GM12892 (cell line): ENCODE results near the gene ST6GAL1. TPM values are rescaled to one million over a fixed set of nuclear protein-coding genes. Genes with fewer than 3 reads are reported as not detected.
"Not testable (repeated sequence)": the region's sequence is repeated elsewhere in the genome, so short reads cannot be mapped to it uniquely, and the experiment has no call there.

Source experiments
- DNase-seq: peaks from one replicate; pipeline ENCODE4 v3.0.0; 2011; ENCODE audit not compliant: insufficient read length
- FAIRE-seq: peaks from 2 replicates; lab custom pipeline; 2011; peaks lifted over from hg19 to GRCh38; lab: Jason Lieb, UNC
- POLR2A ChIP-seq: IDR thresholded peaks from 2 replicates; pipeline ENCODE4 v1.6.1; 2011; ENCODE audit warnings: low read depth, low read length, control low read depth
- POLR2AphosphoS5 ChIP-seq: IDR thresholded peaks from 2 replicates; pipeline ENCODE4 v1.6.1; 2011; ENCODE audit warnings: low read depth, low read length, control low read depth
- TAF1 ChIP-seq: IDR thresholded peaks from 2 replicates; pipeline ENCODE4 v1.6.1; 2011; ENCODE audit warnings: low read depth, mild to moderate bottlenecking, control low read depth, low read length, borderline replicate concordance
- polyA plus RNA-seq: library from polyadenylated mRNA; unstranded; fragments of >200 nt; gene quantifications from one replicate; pipeline ENCODE4 v1.2.1, GENCODE V29; 2012; ENCODE audit warnings: missing spikeins, inconsistent platforms; ENCODE audit not compliant: missing spikeins

Gene ST6GAL1, protein sequence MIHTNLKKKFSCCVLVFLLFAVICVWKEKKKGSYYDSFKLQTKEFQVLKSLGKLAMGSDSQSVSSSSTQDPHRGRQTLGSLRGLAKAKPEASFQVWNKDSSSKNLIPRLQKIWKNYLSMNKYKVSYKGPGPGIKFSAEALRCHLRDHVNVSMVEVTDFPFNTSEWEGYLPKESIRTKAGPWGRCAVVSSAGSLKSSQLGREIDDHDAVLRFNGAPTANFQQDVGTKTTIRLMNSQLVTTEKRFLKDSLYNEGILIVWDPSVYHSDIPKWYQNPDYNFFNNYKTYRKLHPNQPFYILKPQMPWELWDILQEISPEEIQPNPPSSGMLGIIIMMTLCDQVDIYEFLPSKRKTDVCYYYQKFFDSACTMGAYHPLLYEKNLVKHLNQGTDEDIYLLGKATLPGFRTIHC
- 127 TPM for polyA plus RNA-seq

DNA sequence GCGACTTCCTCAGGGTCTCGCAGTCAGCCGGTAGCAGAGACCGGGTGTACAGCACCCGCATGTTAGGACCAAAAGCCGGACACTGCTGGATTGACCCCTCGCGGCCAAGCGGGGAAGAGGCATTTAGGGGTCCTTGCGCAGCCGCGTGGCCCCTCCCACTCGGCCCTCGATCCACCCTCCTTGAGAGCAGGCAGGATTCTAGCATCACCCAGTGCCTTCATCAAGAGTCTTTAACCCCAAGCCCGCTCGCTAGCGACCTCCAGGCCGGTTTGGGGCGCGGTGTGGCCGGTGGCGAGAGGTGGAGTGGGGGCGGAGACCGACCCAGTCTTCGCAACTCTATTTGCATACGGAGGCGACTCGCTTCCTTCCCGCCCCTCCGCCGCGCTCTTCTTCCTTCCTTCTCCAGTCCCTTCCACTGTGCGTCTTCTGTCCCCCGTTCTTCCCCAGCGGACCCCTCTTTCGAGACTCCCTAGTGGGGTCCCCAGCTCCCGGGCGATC, at the start of gene ST6GAL1:
ST6GAL1 (plus strand) TSS at position 384 of the 498 bp plus-strand sequence. CDS start 112,178 bp downstream, outside the sequence.
- FAIRE-seq: peak; percentile 87
- TF ChIP-seq TAF1: peak; percentile 39; the same call in 1 of the 2 replicates
- TF ChIP-seq POLR2AphosphoS5: no peak; the same call in 1 of the 2 replicates
- peak; percentile 78; the same call in 1 of the 2 replicates for TF ChIP-seq POLR2A
- peak; percentile 70 for DNase-seq

DNA sequence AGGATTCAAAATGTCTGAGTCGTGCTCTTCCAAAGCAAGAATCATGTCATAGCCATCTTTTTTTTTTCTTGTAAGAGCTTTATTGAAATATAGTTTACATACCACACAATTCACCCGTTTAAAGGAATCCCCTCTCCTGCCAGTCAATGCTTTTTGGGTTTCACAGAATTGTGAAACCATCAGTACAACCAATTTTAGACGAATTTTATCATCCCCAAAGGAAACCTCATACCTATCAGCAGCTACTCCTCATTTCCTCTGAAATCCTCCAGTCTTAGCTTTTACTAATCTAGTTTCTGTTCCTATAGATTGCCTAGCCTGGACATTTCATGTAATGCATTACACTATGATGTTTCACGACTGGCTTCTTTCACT, 48.2 kb upstream of the ST6GAL1 start:
- no peak for FAIRE-seq

DNA sequence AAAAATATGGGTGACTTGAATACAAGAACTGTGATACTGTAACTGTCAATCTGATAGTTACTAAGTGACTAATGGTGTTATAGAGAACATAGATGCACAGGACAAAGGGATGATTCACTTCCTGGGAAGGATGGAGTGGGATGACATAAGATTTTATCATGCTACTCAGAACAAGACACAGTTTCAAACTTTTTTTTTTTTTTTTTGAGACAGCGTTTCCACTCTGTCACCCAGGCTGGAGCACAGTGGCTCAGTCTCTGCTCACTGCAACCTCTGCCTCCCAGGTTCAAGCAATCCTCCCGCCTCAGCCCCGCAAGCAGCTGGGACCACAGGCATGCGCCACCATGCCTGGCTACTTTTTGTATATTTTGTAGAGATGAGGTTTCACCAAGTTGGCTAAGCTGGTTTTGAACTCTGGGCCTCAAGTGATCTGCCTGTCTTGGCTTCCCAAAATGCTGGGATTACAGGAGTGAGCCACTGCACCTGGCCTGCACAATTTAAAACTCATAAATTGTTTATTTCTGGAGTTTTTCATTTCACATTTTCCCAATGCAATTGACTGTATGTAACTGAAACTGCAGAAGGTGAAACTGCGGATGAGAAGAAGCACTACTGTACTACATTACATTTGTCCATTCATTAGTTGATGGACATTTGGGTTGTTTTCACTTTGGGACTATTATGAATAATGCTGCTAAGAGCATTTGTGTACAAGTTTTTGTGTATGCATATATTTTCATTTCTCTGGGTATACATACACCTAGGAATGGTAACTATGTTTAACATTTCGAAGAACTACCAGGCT, 47.2 kb upstream of the ST6GAL1 start:
- DNase-seq (no peak), FAIRE-seq (no peak)
- no peak for TF ChIP-seq TAF1
- no peak for TF ChIP-seq POLR2A
- no peak for TF ChIP-seq POLR2AphosphoS5

More for the DNA sequence above, 48.2 kb upstream of the ST6GAL1 start:
- TF ChIP-seq TAF1 (no peak), POLR2AphosphoS5 (no peak), POLR2A (no peak)
- DNase-seq: no peak

DNA sequence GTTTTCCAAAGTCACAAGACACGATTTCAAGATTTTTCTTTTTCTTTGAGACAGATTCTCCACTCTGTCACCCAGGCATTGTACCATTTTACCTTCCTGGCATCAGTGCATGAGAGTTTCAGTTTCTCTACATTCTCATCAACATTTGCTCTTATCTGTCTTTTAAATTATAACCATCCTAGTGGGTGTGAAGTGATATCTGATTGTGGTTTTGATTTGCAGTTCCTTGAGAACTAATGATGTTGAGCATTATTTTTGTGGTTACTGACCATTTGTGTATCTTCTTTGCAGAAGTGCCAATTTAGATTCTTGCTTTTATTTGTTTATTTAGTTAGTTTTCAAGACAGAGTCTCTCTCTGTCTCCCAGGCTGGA, 46.7 kb upstream of the ST6GAL1 start:
- TF ChIP-seq POLR2A (no peak), TAF1 (no peak), POLR2AphosphoS5 (no peak)
- FAIRE-seq: no peak

DNA sequence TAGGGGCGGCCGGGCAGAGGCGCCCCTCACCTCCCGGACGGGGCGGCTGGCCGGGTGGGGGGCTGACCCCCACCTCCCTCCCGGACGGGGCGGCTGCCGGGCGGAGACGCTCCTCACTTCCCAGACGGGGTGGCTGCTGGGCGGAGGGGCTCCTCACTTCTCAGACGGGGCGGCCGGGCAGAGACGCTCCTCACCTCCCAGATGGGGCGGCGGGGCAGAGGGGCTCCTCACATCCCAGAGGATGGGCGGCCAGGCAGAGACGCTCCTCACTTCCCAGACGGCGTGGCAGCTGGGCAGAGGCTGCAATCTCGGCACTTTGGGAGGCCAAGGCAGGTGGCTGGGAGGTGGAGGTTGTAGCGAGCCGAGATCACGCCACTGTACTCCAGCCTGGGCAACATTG, 45.5 kb upstream of the ST6GAL1 start:
- not testable (repeated sequence) for FAIRE-seq, DNase-seq

More for the DNA sequence above, 46.7 kb upstream of the ST6GAL1 start:
- DNase-seq: no peak

DNA sequence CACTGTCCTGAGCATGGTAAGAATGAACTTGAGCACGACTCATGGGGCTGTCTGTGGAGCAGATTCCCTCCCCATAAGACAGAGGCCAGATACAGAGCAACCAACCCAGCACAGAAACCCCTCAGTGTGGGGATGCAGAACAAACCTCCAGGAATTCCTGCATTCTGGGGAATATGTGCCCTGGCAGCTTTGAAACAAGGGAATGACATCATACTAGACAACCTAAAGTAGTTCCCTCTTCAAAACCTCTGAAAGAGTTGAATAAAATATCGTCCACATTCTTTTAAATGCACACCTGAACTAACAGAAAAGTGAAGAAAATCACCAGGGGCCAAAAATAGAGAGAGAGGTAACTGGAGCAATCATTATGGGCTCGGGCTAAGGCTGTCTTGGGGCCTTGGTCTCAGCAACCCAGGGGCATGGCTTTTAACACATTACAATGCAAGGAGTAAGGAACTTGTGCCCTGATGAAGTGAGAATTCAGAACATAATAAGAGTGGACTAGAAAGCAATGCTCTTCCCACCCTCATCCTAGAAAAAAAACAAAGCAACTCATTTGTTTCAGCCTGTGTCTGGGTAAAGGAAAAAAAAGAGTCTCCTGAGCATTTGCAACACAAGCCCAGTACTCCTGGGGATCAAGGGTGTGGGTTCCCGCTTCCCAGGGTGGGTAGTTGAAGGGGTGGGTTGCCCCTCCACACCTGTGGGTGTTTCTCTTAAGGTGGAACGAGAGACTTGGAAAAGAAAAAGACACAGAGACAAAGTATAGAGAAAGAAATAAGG, 43.9 kb upstream of the ST6GAL1 start:
- FAIRE-seq: no peak
- no peak for DNase-seq

DNA sequence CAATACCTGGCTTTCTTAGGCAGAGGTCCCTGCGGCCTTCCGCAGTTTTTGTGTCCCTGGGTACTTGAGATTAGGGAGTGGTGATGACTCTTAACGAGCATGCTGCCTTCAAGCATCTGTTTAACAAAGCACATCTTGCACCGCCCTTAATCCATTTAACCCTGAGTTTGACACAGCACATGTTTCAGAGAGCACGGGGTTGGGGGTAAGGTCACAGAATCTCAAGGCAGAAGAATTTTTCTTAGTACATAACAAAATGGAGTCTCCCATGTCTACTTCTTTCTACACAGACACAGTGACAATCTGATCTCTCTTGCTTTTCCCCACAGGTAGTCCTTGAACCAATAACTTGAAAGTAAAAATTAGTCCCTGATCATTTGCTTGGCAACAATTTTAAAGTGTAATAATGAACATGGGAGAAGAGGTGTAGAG, 42.8 kb upstream of the ST6GAL1 start:
- not testable (repeated sequence) for FAIRE-seq

More for the DNA sequence above, 43.9 kb upstream of the ST6GAL1 start:
- no peak for TF ChIP-seq POLR2A
- no peak for TF ChIP-seq POLR2AphosphoS5
- no peak for TF ChIP-seq TAF1

DNA sequence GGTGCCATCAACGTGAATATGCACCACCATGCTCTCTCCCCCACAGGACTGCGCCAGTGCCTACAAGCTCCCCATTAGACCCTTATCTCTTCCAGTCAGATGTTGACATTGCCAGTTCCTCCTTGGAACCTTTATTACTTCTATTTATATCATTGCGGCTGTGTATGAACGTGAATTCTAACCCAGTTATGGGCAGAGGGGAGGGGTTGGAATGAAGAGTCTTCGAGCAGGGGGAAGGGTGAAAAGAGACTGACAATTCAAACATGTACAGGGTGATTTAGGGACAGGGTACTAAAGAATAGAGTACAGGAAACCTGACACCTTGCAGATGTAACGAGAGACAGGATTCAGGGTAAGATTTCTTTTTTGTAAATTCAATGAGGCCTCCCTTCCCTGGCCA, 41.8 kb upstream of the ST6GAL1 start:
- no peak for TF ChIP-seq POLR2AphosphoS5
- TF ChIP-seq POLR2A: no peak
- TF ChIP-seq TAF1: no peak
- no peak for FAIRE-seq
- DNase-seq: no peak

More for the DNA sequence above, 42.8 kb upstream of the ST6GAL1 start:
- not testable (repeated sequence) for DNase-seq

DNA sequence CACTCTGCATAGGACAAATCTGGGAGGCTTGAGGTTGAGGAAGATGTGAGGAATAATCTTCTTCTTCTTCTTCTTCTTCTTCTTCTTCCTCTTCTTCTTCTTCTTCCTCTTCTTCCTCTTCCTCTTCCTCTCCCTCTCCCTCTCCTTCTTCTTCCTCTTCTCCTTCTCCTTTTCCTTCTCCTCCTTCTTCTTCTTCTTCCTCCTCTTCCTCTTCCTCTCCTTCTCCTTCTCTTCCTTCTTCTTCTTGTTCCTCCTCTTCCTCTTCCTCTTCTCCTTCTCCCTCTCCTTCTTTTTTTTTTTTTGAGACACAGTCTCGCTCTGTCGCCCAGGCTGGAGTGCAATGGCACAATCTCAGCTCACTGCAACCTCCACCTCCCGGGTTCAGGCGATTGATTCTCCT, 40.6 kb upstream of the ST6GAL1 start:
- not testable (repeated sequence) for DNase-seq, FAIRE-seq

DNA sequence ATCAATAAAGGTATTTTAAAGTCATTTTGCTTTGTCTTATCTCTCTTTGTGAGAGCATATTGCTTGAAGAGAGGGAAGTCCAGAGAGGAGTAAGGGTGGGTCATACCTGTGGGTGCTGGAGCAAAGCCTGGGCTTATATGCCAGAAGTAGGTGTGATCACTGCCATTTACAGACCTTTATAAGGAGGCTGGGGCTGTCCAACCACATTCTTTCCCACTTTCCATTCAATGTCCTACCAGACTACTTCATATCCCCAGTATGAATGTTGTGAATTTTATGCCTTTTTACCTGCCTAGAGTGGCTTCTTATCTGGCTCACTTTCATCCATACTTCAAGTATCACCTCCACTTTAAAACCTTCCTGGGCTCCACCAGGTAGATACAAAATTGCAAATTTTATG, 39.4 kb upstream of the ST6GAL1 start:
- no peak for TF ChIP-seq POLR2A
- TF ChIP-seq TAF1: no peak
- TF ChIP-seq POLR2AphosphoS5: no peak
- no peak for FAIRE-seq
- no peak for DNase-seq

DNA sequence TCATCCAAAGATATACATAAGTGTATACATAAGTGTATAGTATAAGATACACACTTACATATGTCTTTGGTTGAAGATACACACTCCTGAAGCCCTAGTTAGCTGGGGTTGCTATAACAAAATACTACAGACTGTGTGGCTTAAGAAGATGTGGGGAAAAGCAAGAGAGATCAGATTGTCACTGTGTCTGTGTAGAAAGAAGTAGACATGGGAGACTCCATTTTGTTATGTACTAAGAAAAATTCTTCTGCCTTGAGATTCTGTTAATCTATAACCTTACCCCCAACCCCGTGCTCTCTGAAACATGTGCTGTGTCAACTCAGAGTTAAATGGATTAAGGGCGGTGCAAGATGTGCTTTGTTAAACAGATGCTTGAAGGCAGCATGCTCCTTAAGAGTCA, 37.3 kb upstream of the ST6GAL1 start:
- DNase-seq, FAIRE-seq: not testable (repeated sequence)

DNA sequence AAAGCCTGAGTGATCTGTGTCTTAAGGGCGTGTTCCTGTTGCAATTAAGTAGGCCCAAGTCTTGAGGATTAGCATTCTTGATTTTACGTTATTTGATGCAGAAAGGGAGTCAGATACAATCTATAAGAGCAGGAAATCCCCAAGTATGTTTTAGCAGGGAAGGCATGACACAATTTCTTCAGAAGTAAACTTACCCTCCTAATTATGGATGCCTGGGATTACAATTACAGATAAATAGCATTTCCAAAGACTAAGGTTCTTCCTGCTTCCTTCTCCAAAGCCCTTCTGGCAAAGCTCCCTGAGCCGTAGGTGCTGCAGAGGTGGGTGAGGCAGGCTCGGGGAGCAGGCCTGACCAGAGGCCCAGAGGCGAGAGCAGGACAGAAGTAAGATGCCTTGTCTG, 34.9 kb upstream of the ST6GAL1 start:
- DNase-seq (no peak), FAIRE-seq (no peak)
- TF ChIP-seq POLR2AphosphoS5: no peak
- TF ChIP-seq TAF1: no peak
- no peak for TF ChIP-seq POLR2A
